Nephron (organoid): ENCODE data around the gene IFIT3.

Experiments
- H3K27ac Mint-ChIP-seq, 3 experiments: 2 replicates each; pipeline ENCODE4 v1.8.0; 2020; ENCODE audit warnings: mixed read lengths in 3 of 3, mild to moderate bottlenecking in 2 of 3, moderate library complexity in 1 of 3
- H3K27me3 Mint-ChIP-seq: 2 replicates; pipeline ENCODE4 v1.8.0; 2021; ENCODE audit warnings: low read depth, mild to moderate bottlenecking, moderate library complexity, mixed read lengths
- H3K36me3 Mint-ChIP-seq: 2 replicates; pipeline ENCODE4 v1.8.0; 2020; ENCODE audit warnings: low read depth, mixed read lengths
- H3K4me1 Mint-ChIP-seq: 2 replicates; pipeline ENCODE4 v1.8.0; 2020; ENCODE audit warnings: mixed read lengths
- H3K4me3 Mint-ChIP-seq, 3 experiments: 2 replicates each; pipeline ENCODE4 v1.8.0; 2020; ENCODE audit warnings: mild to moderate bottlenecking in 3 of 3, mixed read lengths in 3 of 3, moderate library complexity in 2 of 3
- H3K9me3 Mint-ChIP-seq: 2 replicates; pipeline ENCODE4 v1.8.0; 2020; ENCODE audit warnings: mixed read lengths
- TF ChIP-seq, protein P1 (sequence below), 3 experiments: fragments of 200-600 bp; sonication (generic); IDR thresholded peaks; one replicate each; pipeline ENCODE4 v1.5.0; 2021; ENCODE audit warnings: antibody characterized with exemption in 3 of 3; ENCODE audit not compliant: unreplicated experiment in 3 of 3

Gene IFIT3

DNA sequence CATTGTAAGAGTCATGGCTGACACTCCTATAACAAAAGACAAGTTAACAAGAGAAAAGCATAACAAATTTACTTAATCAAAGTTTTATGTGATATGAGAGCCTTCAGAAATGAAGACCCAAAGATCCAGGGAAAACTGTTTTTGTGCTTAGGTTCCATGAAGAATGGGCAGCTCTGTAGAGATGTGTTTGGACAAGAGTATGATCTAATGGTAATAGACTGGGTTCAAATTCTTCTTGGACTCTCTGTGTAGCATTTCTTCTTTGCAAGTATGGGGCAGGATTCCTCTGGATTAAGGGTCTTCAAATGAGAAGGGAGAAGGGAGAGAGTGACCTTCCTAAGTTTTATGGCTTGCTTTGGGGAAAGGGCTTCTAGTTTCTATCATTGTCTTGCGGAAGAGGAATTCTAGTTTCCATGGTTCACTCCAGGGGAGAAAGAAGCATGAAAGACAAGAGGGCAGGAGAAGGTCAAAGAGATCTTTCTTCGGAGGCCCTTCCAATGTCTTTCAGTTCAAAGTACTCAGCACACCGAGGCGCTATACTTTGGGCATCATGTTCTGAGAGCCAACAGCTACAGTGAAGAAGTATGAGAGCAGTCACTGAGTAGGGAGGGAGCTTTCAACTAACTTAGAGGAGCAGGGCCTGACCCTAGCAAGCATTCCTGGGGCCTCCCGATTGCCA is 15.4 kb downstream of the IFIT3 start:
- Mint-ChIP-seq H3K27ac (peak overlapping the region; percentile 18 to 54 (median 39)), H3K4me3 (no peak overlapping the region), H3K36me3 (peaks cover 22% of the 10 kb centered on the region), H3K9me3 (no peaks in the 10 kb centered on the region), H3K4me1 (peaks cover 43% of the 10 kb centered on the region), H3K27me3 (no peaks in the 10 kb centered on the region)
- TF ChIP-seq, protein P1, sequence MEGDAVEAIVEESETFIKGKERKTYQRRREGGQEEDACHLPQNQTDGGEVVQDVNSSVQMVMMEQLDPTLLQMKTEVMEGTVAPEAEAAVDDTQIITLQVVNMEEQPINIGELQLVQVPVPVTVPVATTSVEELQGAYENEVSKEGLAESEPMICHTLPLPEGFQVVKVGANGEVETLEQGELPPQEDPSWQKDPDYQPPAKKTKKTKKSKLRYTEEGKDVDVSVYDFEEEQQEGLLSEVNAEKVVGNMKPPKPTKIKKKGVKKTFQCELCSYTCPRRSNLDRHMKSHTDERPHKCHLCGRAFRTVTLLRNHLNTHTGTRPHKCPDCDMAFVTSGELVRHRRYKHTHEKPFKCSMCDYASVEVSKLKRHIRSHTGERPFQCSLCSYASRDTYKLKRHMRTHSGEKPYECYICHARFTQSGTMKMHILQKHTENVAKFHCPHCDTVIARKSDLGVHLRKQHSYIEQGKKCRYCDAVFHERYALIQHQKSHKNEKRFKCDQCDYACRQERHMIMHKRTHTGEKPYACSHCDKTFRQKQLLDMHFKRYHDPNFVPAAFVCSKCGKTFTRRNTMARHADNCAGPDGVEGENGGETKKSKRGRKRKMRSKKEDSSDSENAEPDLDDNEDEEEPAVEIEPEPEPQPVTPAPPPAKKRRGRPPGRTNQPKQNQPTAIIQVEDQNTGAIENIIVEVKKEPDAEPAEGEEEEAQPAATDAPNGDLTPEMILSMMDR (IDR thresholded peaks at IDR 0.05; ENCODE audit: unreplicated experiment in 3 of 3) = no peak

DNA sequence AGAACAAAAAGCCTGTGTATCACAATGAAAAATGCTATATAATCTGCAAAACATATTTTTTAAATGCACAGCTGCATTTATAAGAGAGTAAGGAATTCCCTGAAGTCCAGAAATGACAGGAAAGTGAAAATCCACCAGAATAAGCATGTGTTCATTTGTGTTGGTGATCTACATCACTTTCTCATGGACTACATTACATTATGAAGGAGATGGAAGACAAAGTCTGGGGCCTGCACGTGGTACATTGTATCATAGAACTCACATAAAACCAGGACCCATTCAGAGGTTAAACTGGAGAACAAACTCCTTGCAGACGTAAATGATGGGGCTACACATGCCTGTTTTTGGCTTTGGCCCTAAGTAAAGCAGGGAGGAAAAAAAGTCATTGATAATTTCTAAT is 16.4 kb downstream of the IFIT3 start:
- Mint-ChIP-seq H3K4me1 (peaks cover 52% of the 10 kb centered on the region), H3K36me3 (peaks cover 13% of the 10 kb centered on the region), H3K27ac (peak overlapping the region in 2 of 3 experiments; percentile 4 to 34), H3K27me3 (no peaks in the 10 kb centered on the region), H3K9me3 (no peaks in the 10 kb centered on the region), H3K4me3 (no peak overlapping the region)
- TF ChIP-seq, protein P1 (IDR thresholded peaks at IDR 0.05; ENCODE audit: unreplicated experiment in 3 of 3) = no peak

DNA sequence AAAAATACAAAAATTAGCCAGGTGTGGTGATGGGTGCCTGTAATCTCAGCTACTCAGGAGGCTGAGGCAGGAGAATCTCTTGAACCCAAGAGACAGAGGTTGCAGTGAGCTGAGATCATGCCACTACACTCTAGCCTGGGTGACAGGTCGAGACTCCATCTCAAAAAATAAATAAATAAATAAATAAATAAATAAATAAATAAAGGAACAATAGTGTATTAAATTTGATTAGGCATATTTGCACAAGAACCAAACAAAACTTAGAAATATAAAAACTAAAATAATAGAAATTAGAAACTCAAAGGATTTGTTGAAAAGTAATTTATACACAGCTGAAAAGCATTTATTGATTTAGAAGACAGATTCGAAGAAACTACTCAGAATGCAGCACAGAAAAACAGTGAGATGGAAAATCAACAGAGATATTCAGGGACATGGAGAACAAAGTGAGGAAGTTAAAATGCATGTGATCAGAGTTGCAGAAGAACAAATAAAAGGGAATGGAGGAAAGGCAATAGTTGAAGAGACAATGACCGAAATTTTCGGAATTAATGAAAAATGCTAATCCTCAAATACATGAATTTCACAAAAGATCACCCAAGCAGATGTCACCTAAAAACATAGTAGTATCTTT is 17.7 kb downstream of the IFIT3 start:
- TF ChIP-seq, protein P1 (IDR thresholded peaks at IDR 0.05; ENCODE audit: unreplicated experiment in 3 of 3) = no peak
- H3K4me3 Mint-ChIP-seq = no peak overlapping the region
- peaks cover 4% of the 10 kb centered on the region for H3K36me3 Mint-ChIP-seq
- H3K9me3 Mint-ChIP-seq = no peaks in the 10 kb centered on the region
- H3K4me1 Mint-ChIP-seq = peaks cover 63% of the 10 kb centered on the region
- peak overlapping the region in 1 of 3 experiments; percentile 8 for H3K27ac Mint-ChIP-seq
- no peaks in the 10 kb centered on the region for H3K27me3 Mint-ChIP-seq

DNA sequence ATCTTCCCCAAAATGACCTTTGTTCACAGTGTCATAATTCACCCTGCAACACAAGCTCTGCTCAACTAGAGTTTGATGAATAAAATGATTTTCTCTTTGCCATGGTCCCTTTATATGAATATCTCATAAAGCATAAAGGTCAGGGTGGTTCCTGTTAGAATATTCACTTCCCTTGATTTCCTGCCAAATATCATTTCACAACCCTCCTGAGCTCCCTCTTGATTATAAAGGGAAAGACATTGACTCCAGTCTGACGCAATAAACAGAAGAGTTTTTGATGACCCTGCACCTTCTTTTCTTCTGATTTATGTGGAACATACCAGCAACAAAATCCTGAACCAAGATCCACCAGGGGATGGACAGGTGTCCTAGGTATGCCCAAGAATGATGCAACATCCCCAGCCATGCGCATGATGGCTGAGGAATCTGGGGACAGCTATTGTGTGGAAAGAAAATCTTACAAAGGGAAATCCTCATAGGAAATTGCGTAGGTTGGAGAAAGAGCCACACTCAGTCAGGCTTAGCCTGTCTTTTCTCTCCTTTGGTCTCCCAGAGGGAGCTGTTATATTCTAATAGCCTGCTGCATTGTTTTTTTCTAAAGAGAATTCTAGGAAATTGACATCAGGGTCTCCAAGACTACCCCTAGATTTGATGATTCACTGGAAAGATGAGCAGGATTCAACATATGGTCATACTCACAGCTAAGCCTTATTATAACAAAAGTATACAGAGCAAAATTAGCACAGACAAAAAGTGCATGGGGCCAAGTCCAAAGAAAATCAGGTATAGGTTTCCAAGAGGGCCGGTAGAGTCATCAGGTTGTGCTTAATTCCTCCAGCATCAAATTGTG is 18.8 kb downstream of the IFIT3 start:
- peaks cover 75% of the 10 kb centered on the region for H3K4me1 Mint-ChIP-seq
- H3K36me3 Mint-ChIP-seq = no peaks in the 10 kb centered on the region
- TF ChIP-seq, protein P1 (IDR thresholded peaks at IDR 0.05; ENCODE audit: unreplicated experiment in 3 of 3) = no peak
- H3K27me3 Mint-ChIP-seq = no peaks in the 10 kb centered on the region
- peak overlapping the region; percentile 21 to 90 (median 89) for H3K27ac Mint-ChIP-seq
- H3K9me3 Mint-ChIP-seq = no peaks in the 10 kb centered on the region
- H3K4me3 Mint-ChIP-seq = no peak overlapping the region

DNA sequence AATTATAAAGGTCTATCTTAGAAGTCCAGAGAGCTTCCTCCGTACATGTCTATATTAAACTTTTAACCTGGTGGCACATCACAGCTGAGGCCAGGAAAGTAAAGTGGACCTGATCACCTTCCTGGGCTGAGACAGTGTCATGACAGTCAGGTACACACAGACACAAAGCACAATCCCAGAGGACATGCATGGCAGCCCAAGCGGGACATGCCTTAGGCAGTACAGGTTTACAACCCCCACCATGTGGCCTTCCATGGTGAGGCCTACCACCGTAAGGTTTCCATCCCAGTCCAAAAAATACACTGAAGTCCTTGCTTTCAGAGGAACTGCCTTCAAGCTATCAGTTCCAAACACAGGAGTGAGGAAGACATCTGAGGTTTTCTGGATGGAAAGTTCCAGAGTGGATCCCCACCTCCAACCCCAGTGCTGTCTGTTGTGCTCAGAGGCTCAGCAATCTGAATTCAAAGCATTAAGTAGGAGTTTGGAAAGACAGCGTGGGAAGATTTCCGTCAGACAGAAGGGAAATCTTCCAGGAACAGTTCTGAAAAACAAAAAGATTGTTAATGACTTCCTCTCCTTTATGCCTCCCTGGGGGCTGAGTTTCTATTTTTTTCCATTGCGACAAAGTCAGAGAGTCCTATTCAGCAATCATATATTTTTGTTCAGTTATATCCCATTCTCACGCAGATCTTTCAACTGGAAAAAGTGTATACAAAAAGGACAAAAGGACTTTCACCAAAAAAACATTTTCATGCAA is 20.1 kb downstream of the IFIT3 start:
- peak overlapping the region; percentile 83 to 97 (median 90) for H3K27ac Mint-ChIP-seq
- no peaks in the 10 kb centered on the region for H3K27me3 Mint-ChIP-seq
- TF ChIP-seq, protein P1 (IDR thresholded peaks at IDR 0.05; ENCODE audit: unreplicated experiment in 3 of 3) = no peak
- peaks cover 80% of the 10 kb centered on the region for H3K4me1 Mint-ChIP-seq
- no peak overlapping the region for H3K4me3 Mint-ChIP-seq
- no peaks in the 10 kb centered on the region for H3K9me3 Mint-ChIP-seq
- no peaks in the 10 kb centered on the region for H3K36me3 Mint-ChIP-seq
